T-helper 2 cell treated with Interferon-gamma antibody and Interleukin-4, amounts not matched to agents 100 ng/mL and 5 ng/mL, for 36 hours (primary cell): ENCODE measurements around the gene AOC1. TPM values are rescaled to one million over a fixed set of nuclear protein-coding genes. Genes with fewer than 3 reads are reported as not detected.
"Not testable (repeated sequence)": the region's sequence is repeated elsewhere in the genome, so short reads cannot be mapped to it uniquely, and the experiment has no call there.

Experiments used
- intact Hi-C: fragments of 100-400 bp; cut with micrococcal nuclease; formaldehyde crosslinking; loops from one replicate; pipeline ENCODE4 v1.15.1; 2023
- total RNA-seq: library from RNA; stranded (reverse); gene quantifications from 2 replicates; pipeline ENCODE4 v1.2.3, GENCODE V29; 2022

Gene AOC1
- total RNA-seq = not detected in 2 replicates

GRCh38 chr7:150852371-150852905 is at the start of gene AOC1:
Gene AOC1, plus strand, starts transcription at chr7:150852517. Its CDS starts 3,954 bp downstream, at chr7:150856471.
- intact Hi-C loops = no loop called here

- intact Hi-C loops = no loop called here
Observed at GRCh38 chr7:150803161-150803860, 49.0 kb upstream of the AOC1 start.

DNA sequence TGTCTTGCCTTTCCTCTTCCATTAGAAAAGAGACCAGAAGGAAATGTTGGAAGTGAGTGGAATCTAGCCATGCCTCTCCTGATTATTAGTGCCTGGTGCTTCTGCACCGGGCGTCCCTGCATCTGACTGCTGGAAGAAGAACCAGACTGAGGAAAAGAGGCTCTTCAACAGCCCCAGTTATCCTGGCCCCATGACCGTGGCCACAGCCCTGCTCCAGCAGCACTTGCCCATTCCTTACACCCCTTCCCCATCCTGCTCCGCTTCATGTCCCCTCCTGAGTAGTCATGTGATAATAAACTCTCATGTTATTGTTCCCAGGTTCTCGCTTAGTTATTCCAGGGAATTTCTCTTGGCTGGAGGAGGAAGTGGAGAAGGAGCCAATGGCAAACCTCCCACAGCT is 47.5 kb upstream of the AOC1 start:
- intact Hi-C loops = no loop called here

- intact Hi-C loops = no loop called here
Observed at GRCh38 chr7:150805864-150806263, 46.5 kb upstream of the AOC1 start.

DNA sequence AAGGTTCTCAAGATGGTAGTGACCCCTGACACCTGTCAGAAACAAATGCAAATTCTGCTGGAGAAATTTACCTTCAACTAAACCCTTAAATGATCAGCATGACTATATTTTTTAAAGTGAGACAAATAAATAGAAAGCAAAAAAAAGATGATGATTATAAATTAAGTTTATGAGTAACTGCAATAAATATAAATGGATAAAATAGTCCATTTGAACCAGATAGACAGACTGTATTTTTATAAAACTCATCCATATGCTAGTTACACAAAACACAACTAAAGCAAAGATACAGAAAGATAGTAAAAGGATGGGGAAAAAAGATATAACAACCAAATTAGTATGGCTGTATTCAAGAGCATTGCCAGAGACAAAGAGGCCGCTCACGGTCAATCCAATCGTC is 45.9 kb upstream of the AOC1 start:
- intact Hi-C loops = no loop called here

GRCh38 chr7:150806863-150807262 is 45.5 kb upstream of the AOC1 start:
- intact Hi-C loops = no loop called here

DNA sequence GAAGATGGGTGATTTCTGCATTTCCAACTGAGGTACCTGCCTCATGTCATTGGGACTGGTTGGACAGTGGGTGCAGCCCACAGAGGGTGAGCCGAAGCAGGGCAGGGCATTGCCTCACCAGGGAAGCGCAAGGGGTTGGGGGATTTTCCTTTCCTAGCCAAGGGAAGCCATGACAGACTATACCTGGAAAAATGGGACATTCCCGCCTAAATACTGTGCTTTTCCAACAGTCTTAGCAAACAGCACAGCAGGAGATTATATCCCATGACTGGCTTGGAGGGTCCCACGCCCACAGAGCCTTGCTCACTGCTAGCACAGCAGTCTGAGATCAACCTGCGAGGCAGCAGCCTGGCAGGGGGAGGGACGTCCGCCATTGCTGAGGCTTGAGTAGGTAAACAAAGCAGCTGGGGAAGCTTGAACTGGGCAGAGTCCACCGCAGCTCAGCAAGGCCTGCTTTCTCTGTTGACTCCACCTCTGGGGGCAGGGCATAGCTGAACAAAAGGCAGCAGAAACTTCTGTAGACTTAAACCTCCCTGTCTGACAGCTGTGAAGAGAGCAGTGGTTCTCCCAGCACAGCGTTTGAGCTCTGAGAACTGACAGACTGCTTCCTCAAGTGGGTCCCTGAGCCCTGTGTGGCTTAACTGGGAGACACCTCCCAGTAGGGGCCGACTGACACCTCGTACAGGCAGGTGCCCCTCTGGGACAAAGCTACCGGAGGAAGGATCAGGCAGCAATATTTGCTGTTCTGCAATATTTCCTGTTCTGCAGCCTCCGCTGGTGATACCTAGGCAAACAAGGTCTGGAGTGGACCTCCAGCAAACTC is 44.5 kb upstream of the AOC1 start:
- intact Hi-C loops = not testable (repeated sequence)

DNA sequence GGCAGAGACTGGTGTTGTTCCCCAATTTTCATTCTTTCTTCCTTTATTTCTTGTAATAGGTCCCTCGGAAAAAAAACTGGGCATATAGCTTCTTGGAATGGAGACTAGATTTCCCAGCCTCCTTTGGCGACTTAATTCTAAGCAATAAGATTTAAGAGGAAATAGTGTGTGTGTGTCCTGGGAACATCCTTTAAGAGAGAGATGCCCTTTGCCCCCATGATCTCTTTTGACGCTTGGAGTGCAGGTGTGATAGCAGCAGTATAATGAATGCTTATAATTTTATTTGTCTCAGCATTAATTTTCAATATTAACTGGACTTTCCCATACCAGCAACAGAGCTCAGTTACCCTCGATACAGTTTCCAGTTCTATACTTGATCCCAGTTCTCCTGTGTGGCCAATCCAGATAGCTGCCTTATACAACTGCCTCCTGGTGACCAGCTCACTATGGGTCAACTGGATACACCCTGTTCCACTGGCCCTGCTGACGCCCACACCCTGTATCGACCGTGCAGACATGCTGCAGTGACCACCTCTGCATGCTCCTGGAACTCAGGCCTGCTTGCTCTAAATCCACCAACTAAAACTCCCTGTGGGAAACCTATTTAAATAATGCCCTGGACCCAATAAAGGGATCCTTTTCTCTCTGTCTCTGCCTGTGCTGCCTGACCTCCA is 37.9 kb upstream of the AOC1 start:
- intact Hi-C loops = no loop called here

GRCh38 chr7:150818971-150819370 is 33.3 kb upstream of the AOC1 start:
- intact Hi-C loops = no loop called here

DNA sequence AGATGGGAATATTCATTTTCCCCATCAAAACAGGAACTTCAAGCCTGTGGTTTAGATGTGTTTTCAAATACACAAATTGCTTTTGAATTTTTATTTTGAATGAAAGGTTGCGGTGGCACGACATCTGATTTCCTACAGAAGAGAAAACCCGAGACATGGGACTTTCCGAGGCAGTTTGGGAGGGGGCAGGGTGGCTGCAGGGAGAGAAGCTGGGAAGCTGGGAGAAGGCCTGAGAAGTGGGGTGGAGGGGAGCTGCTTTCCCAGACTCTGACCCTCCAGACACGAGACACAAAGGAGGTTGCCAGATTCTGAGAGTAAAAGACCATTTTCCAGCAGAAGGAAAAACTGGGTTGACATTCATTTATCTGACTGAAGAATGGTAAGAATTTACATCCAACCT is 32.2 kb upstream of the AOC1 start:
- intact Hi-C loops = no loop called here

- intact Hi-C loops = no loop called here
Observed at GRCh38 chr7:150820578-150821198, 31.6 kb upstream of the AOC1 start.

DNA sequence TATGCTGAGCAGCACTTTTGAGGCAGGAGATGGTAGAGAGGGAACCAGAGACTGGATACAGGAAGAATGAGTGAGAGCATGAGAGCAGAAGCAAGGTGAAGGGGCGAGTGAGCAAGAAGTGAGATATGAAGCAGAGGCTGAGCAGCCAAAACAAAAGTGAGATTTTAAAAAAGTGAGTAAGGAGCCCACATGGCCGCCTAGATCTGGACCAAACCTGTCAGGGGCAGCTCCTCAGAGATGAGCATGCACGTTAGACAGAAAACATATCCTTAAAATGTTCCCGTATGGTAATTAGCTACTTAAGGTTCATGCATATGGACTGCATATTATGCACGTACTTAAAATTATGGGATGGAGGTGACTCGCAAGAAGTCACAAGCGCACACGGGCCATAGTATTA is 29.3 kb upstream of the AOC1 start:
- intact Hi-C loops = no loop called here

DNA sequence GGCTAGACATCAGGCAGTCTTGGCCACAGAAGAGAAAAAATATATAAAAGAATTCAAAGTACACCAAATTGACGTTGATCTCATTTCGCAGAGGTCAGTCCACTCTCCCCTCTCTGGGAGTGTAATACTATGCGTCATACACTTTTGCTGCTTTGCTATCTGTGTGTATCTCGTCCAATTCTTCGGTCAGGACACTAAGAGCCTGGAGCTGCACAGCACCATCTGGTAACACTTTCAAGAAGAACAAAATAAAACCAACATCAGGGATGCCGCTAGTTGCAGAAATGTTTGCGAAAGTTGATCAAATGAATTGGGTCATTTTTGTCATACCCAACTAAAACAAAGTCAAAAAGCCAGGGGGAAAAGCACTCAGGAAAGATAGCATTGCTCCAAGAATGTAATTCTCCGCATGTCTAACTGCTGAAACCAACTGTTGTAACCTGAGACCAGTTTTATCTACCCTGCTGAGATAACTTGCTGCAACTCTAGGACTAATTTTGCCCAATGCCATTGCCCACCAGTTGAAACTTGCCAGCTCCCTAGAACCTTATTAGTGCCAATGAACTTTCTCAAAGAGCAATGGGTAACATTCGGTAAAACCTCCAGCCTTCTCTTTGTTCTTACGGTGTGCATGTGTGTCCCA is 28.7 kb upstream of the AOC1 start:
- intact Hi-C loops = no loop called here

GRCh38 chr7:150824379-150825177 is 27.7 kb upstream of the AOC1 start:
- intact Hi-C loops = no loop called here

DNA sequence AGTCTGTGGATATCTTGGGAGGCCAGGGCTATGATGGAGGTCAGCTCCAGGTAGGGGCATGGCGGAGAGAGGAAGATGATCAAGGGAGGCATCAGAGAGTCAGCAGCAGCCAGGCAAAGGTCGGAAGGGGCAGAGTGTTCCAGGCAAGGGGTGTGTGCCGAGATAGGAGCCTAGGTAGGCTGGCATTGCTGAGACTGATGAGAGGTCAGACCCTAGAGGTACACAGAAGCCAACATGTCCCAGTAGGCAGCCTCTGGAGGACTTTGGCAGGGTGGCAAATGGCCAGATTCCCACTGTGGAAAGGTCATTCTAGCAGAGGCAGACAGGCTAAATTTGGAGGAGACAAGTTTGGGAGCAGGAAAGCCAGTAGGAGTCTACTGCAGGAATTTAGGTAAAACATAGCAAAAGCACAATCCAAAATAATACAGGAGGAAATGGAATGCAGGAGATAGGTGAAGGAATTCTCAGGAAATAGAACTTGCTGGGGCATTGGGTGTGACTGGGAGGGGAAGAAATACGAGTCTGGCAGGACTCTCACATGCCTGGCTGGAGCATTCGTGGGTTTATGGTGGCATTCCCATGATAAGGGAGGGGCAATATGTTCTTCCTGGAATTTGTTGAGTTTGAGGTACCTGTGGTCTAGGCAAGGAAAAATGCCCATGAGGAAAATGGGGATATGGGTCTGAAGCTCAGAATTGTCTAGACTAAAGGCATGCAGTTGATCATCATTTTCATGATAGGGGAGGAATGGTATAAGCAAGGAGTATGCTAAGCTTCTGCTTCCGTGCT is 26.1 kb upstream of the AOC1 start:
- intact Hi-C loops = no loop called here

DNA sequence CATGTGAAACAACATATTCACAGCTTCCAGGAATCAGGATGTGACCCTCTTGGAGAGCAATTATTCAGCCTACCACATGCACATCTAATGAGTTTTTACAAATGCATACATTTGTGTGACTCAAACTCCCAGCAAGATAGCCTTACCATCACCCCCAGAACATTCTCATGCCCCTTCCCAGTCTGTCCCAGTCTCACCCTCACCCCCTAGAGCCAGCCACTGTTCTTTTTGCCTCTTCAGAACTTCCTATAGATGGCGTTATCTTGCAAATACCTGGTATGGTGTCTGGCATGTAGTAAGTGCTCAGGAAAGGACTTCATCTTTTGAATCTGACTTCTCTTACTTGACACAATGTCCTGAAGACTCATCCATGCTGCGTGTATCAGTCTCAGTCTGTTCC is 23.9 kb upstream of the AOC1 start:
- intact Hi-C loops = no loop called here

GRCh38 chr7:150829426-150829825 is 22.9 kb upstream of the AOC1 start:
- intact Hi-C loops = no loop called here

GRCh38 chr7:150830937-150831336 is 21.4 kb upstream of the AOC1 start:
- intact Hi-C loops = no loop called here

GRCh38 chr7:150831851-150832250 is 20.5 kb upstream of the AOC1 start:
- intact Hi-C loops = no loop called here
